Measurements from ENCODE around the gene PTGES3. TPM values are rescaled to one million over a fixed set of nuclear protein-coding genes. Genes with fewer than 3 reads are reported as not detected.
"Not testable (repeated sequence)": the region's sequence is repeated elsewhere in the genome, so short reads cannot be mapped to it uniquely, and the experiment has no call there.

Gene PTGES3
- total RNA-seq, 2 experiments from 2014 or later = 240 to 241 TPM

DNA sequence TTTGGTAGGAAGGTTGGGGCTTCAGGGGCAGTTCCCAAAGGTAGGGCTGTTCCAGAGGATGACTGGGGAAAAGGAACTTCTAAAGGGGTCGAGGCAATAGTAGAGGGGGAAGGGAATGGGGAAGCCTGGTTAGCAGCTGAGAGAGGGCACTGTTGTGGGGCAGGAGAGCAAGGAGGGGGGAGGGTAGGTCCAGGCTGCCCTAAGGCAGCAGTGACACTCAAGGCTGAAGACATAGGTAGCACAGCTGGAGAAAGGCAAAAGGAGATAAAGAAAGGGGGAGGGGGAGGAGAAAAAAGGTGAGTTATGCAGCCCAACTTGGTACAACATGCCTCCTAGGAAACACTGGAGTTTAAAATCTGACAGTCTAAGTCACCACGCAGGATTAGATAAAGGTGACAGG is 33.1 kb upstream of the PTGES3 start:
- peaks cover 72% of the 10 kb centered on the region for H3K4me1 Mint-ChIP-seq
- DNase-seq = no peak
- H3K9me3 Mint-ChIP-seq = no peaks in the 10 kb centered on the region
- CTCF ChIA-PET = interaction anchor here (1.3 to 1.5 kb wide), 2 partner anchors 10 to 35 kb away, joined by 3 read pairs; no protein-coding TSS in a partner anchor
- H3K27me3 Mint-ChIP-seq = no peaks in the 10 kb centered on the region
- peaks cover 81% of the 10 kb centered on the region for H3K36me3 Mint-ChIP-seq (ENCODE audit: low read depth)
- peak overlapping the region; percentile 65 for H3K27ac Mint-ChIP-seq
- POLR2A ChIA-PET = interaction anchor here (0.8 to 8.9 kb wide), 4 partner anchors 9 to 76 kb away, joined by 3 to 155 read pairs (median 5); partner anchors contain the start of genes ATP5F1B and PTGES3
- H3K4me3 Mint-ChIP-seq = peak overlapping the region; percentile 0

DNA sequence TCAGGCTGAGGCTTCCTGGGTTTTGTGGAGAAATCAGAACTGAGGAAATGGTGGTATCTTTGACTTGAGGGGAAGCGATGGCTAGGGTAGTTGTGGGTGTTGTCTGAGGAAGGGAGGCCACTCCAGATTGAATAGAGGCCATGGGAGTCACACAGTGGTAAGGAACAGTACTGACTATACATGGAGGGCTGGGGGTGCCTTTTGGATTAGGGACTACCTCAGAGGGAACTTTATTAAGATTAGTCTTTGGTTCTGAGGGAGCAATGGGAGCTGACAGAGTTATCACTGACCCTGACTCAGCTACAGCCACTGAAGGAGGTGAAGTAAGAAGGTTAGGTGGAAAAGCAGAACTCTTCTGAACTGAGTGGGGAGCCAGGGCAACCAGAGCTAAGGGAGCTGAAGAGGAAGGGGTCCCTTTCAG is 32.7 kb upstream of the PTGES3 start:
- ChIA-PET POLR2A (interaction anchor here (0.8 to 8.9 kb wide), 5 partner anchors 8 to 76 kb away, joined by 3 to 155 read pairs (median 4); partner anchors contain the start of genes ATP5F1B and PTGES3), CTCF (interaction anchor here (1.3 to 1.5 kb wide), 2 partner anchors 10 to 35 kb away, joined by 3 read pairs; no protein-coding TSS in a partner anchor)
- Mint-ChIP-seq H3K27me3 (no peaks in the 10 kb centered on the region), H3K27ac (peak overlapping the region; percentile 65), H3K4me3 (peak overlapping the region; percentile 8), H3K36me3 (ENCODE audit: low read depth) (peaks cover 84% of the 10 kb centered on the region), H3K4me1 (peaks cover 73% of the 10 kb centered on the region), H3K9me3 (no peaks in the 10 kb centered on the region)
- no peak for DNase-seq

DNA sequence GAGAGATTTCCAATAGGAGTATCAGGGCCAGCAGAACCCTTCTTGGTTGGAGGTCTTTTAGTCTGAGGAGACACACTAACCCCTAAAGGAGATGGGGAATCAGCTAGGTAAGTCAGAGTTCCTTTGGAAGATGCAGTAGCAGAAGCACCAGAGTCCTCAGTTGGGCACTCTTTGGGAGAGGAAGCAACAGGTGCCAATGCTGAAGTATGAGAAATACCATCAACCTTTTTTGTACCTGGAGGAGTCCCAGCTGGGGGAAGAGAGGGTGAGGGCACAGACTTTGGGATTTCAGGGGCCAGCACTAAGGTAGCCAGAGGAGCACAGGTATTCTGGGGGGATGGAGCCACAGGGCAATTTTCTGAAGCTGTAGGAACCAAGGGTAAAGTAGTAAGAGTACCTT is 31.0 kb upstream of the PTGES3 start:
- H3K27ac Mint-ChIP-seq = peak overlapping the region; percentile 65
- ChIA-PET CTCF (interaction anchor here (1.4 to 1.6 kb wide), 2 partner anchors 13 to 91 kb away, joined by 3 read pairs; no protein-coding TSS in a partner anchor), POLR2A (interaction anchor here (1.0 to 8.9 kb wide), 3 partner anchors 33 to 84 kb away, joined by 3 to 155 read pairs (median 3); partner anchors contain the start of gene PTGES3)
- DNase-seq = no peak
- H3K4me3 Mint-ChIP-seq = no peak overlapping the region
- H3K36me3 Mint-ChIP-seq (ENCODE audit: low read depth) = peaks cover 85% of the 10 kb centered on the region
- H3K4me1 Mint-ChIP-seq = peaks cover 73% of the 10 kb centered on the region
- no peaks in the 10 kb centered on the region for H3K27me3 Mint-ChIP-seq
- no peaks in the 10 kb centered on the region for H3K9me3 Mint-ChIP-seq

DNA sequence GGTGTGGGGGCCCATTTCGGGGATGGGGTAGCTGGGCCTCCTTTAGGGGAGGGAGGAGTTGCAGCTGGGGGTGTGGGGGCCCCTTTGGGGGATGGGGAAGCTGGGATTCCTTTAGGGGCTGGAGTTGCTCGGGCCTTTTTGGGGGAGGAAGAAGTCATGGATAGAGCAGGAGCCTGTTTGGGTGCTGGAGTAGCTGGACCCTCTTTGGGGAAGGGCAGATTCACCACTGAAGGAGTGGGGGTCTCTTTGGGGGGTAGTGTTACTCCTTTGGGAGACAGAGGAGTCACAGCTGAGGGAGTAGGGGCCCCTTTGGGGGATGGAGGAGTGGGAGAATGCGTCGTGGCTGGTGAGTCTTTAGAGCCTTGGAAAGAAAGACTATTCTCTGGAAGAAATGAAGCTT is 30.6 kb upstream of the PTGES3 start:
- POLR2A ChIA-PET = interaction anchor here (1.0 to 8.9 kb wide), 3 partner anchors 33 to 84 kb away, joined by 3 to 155 read pairs (median 3); partner anchors contain the start of gene PTGES3
- Mint-ChIP-seq H3K4me1 (peaks cover 70% of the 10 kb centered on the region), H3K27me3 (no peaks in the 10 kb centered on the region), H3K4me3 (no peak overlapping the region), H3K36me3 (ENCODE audit: low read depth) (peaks cover 85% of the 10 kb centered on the region), H3K9me3 (no peaks in the 10 kb centered on the region), H3K27ac (no peak overlapping the region)
- CTCF ChIA-PET = interaction anchor here (0.7 to 1.6 kb wide), 4 partner anchors 14 to 90 kb away, joined by 3 read pairs; partner anchors contain the start of gene PTGES3
- no peak for DNase-seq

DNA sequence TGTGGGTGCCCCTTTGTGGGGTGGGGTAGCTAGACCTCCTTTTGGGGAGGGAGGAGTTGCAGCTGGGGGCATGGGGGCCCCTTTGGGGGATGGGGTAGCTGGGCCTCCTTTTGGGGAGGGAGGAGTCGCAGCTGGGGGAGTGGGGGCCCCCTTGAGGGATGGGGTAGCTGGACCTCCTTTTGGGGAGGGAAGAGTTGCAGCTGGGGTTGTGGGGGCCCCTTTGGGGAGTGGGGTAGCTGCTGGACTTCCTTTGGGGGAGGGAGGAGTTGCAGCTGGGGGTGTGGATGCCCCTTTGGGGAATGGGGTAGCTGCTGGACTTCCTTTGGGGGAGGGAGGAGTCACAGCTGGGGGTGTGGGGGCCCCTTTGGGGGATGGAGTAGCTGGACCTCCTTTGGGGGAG is 30.1 kb upstream of the PTGES3 start:
- POLR2A ChIA-PET = interaction anchor here (1.0 to 8.9 kb wide), 4 partner anchors 8 to 55 kb away, joined by 3 to 155 read pairs (median 8); partner anchors contain the start of genes NACA and PTGES3
- Mint-ChIP-seq H3K4me3 (no peak overlapping the region), H3K4me1 (peaks cover 66% of the 10 kb centered on the region), H3K36me3 (ENCODE audit: low read depth) (peaks cover 85% of the 10 kb centered on the region), H3K27me3 (no peaks in the 10 kb centered on the region), H3K9me3 (no peaks in the 10 kb centered on the region), H3K27ac (no peak overlapping the region)
- DNase-seq = no peak
- CTCF ChIA-PET = interaction anchor here (0.6 to 1.6 kb wide), 8 partner anchors 9 to 893 kb away, joined by 3 to 5 read pairs (median 3); partner anchors contain the start of gene PTGES3

DNA sequence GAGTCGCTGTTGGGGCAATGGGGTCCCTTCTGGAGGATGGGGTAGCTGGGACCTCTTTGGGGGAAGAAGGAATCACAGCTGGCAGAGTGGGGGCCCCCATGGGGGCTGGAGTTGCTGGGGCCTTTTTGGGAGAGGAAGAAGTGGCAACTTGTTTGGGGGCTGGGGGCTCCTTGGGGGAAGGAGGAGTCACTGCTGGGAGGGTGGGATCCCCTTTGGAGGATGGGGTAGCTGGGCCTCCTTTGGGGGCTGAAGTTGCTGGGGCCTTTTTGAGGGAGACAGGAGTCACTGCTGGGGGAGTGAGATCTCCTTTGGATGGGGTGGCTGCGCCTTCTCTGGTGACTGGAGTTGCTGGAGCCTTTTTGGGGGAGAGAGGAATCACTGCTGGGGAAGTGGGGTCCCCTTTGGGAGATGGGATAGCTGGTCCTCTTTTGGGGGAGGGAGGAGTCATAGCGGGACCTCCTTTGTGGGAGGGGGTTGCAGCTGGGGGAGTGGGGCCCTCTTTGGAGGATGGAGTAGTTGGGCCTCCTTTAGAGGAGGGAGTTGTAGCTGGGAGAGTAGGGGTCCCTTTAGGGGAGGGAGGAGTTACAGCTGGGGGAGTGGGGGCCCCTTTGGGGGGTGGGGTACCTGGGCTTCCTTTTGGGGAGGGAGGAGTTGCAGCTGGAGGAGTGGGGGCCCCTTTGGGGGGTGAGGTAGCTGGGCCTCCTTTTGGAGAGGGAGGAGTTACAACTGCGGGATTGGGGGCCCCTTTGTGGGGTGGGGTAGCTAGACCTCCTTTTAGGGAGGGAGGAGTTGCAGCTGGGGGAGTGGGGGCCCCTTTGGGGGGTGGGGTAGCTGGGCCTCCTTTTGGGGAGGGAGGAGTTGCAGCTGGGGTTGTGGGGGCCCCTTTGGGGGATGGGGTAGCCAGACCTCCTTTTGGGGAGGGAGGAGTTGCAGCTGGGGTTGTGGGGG is 29.1 kb upstream of the PTGES3 start:
- Mint-ChIP-seq H3K27ac (no peak overlapping the region), H3K9me3 (no peaks in the 10 kb centered on the region), H3K4me1 (peaks cover 56% of the 10 kb centered on the region), H3K36me3 (ENCODE audit: low read depth) (peaks cover 86% of the 10 kb centered on the region), H3K27me3 (no peaks in the 10 kb centered on the region), H3K4me3 (no peak overlapping the region)
- no peak for DNase-seq
- POLR2A ChIA-PET = interaction anchor here (0.7 to 8.9 kb wide), 6 partner anchors 9 to 38 kb away, joined by 3 to 155 read pairs (median 4); partner anchors contain the start of genes NACA and PTGES3
- CTCF ChIA-PET = interaction anchor here (0.6 to 1.3 kb wide), 4 partner anchors 10 to 535 kb away, joined by 3 to 5 read pairs (median 3); no protein-coding TSS in a partner anchor

DNA sequence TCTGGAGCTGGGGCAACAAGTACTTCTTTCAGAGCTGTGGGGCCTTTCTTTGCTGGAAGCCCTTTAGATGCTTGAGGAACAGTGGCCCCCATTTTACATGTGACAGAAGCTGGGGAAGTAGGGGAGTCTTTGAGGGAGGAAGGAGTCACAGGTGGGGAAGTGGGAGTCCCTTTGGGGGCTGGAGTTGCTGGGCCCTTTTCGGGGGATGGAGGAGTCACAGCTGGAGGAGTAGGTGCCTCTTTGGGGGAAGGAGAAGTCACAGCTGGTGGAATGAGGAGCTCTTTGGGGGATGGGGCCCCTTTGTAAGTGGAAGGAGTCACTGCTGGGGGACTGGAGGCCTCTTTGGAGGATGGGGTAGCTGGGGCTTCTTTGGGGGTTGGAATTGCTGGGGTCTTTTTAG is 28.4 kb upstream of the PTGES3 start:
- POLR2A ChIA-PET = interaction anchor here (0.7 to 8.9 kb wide), 6 partner anchors 10 to 37 kb away, joined by 3 to 155 read pairs (median 4); partner anchors contain the start of genes NACA and PTGES3
- H3K4me1 Mint-ChIP-seq = peaks cover 49% of the 10 kb centered on the region
- no peak for DNase-seq
- peak overlapping the region; percentile 60 for H3K27ac Mint-ChIP-seq
- H3K36me3 Mint-ChIP-seq (ENCODE audit: low read depth) = peaks cover 82% of the 10 kb centered on the region
- H3K9me3 Mint-ChIP-seq = no peaks in the 10 kb centered on the region
- H3K4me3 Mint-ChIP-seq = no peak overlapping the region
- CTCF ChIA-PET = no interaction called here
- no peaks in the 10 kb centered on the region for H3K27me3 Mint-ChIP-seq

DNA sequence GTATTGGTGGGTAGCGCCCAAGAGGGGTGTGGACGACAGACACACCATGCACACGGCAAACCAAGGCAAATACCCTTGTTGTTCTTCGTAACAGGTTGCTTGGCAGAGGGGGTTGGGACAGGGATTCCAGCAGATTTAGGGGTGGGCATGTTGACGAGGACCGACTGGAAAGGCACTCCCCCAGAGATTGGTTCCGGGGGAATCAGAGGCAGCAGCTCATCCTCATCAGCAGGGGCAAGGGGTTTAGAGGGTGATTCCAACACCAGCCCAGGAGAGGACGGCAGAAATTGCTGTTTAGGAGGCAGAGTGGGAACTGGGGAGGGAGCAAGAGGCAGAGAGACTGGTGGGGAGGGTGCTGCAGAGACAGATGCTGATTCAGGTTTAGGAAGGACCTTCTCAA is 27.7 kb upstream of the PTGES3 start:
- Mint-ChIP-seq H3K4me1 (peaks cover 42% of the 10 kb centered on the region), H3K27me3 (no peaks in the 10 kb centered on the region), H3K4me3 (no peak overlapping the region), H3K27ac (no peak overlapping the region), H3K9me3 (no peaks in the 10 kb centered on the region), H3K36me3 (ENCODE audit: low read depth) (peaks cover 80% of the 10 kb centered on the region)
- POLR2A ChIA-PET = interaction anchor here (2.7 to 8.9 kb wide), 2 partner anchors 11 to 30 kb away, joined by 14 to 155 read pairs; partner anchors contain the start of genes NACA and PTGES3
- CTCF ChIA-PET = interaction anchor here (0.5 kb wide), 1 partner anchor 39 kb away, joined by 3 read pairs; no protein-coding TSS in a partner anchor
- DNase-seq = no peak

DNA sequence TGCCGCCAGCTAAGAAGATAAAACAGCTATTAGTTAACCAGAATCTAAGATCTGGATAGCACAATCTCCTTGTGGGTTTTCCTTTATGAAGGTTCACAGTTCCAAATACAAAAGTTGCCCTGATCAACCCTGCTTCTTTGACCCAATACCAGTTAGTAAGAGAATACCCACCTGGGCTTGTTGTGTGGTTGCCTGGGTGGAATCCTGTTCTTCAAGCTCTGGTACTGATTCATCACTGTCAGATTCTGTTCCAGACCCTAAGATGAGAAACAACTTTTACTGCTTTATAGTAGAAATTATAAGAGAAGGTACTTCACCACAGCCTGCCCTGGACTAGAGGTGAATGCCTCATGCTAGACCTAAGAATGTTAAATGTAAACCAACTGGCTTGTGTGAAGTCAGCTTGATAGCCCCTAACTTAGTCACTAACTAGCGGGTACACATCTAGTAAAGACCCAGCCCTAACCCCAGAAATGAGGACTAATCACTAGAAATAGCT is 26.4 kb upstream of the PTGES3 start:
- no peak overlapping the region for H3K27ac Mint-ChIP-seq
- no peak for DNase-seq
- ChIA-PET CTCF (no interaction called here), POLR2A (interaction anchor here (1.6 kb wide), 1 partner anchor 10 kb away, joined by 6 read pairs; no protein-coding TSS in a partner anchor)
- peaks cover 29% of the 10 kb centered on the region for H3K4me1 Mint-ChIP-seq
- no peak overlapping the region for H3K4me3 Mint-ChIP-seq
- H3K27me3 Mint-ChIP-seq = no peaks in the 10 kb centered on the region
- H3K36me3 Mint-ChIP-seq (ENCODE audit: low read depth) = peaks cover 67% of the 10 kb centered on the region
- no peaks in the 10 kb centered on the region for H3K9me3 Mint-ChIP-seq

DNA sequence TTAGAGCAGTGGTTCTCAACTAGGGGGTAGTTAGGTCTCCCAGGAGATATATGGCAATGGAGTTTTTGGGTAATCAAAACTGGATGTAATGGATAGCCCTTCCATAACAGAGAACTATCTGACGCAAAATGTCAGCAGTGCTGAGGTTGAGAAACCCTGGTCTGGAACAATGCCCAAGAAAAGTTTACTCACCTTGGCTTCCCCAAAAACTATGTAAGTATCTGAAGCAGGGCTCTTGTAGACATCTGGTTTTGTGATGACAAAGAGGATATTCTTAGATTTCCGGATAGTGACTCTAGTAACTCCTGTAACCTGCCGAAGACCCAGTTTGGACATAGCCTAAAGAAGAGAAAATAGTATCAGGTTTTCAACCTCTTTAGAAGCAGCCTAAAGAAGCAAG is 25.3 kb upstream of the PTGES3 start:
- Mint-ChIP-seq H3K4me1 (peaks cover 20% of the 10 kb centered on the region), H3K4me3 (no peak overlapping the region), H3K36me3 (ENCODE audit: low read depth) (peaks cover 58% of the 10 kb centered on the region), H3K27me3 (no peaks in the 10 kb centered on the region), H3K9me3 (no peaks in the 10 kb centered on the region), H3K27ac (no peak overlapping the region)
- ChIA-PET POLR2A (interaction anchor here (0.8 to 1.6 kb wide), 2 partner anchors 11 to 12 kb away, joined by 3 to 6 read pairs; partner anchors contain the start of gene NACA), CTCF (no interaction called here)
- DNase-seq = no peak

DNA sequence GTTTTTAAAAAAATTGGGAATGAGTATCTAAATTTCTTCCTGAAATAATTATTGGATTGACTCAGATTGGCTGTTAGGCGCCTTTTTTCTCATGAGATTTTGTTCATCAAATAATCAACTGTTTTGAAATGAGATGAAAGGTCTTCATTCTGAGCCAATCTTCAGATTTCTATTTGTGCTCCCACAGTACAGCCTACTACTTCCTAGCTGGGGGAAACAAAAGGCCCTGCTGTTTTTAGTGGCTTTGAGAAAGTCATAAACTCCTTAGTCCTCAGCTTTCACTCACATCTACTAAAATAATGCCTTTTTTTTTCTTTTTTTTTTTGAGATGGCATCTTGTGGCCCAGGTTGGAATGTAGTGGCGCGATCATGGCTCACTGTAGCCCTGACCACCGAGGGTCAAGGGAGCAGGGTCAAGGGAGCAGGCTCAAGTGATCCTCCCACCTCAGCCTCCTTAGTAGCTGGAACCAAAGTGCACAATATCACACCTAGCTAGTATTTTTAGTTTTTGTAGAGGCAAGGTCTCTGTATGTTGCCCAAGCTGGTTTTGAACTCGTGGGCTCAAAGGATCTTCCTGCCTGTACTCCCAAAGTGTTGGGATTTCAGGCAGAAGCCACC is 21.8 kb upstream of the PTGES3 start:
- H3K4me3 Mint-ChIP-seq = no peak overlapping the region
- H3K9me3 Mint-ChIP-seq = no peaks in the 10 kb centered on the region
- ChIA-PET CTCF (no interaction called here), POLR2A (interaction anchor here (0.9 to 2.3 kb wide), 3 partner anchors 10 to 21 kb away, joined by 3 to 8 read pairs (median 6); partner anchors contain the start of genes NACA and PTGES3)
- H3K4me1 Mint-ChIP-seq = peaks cover under 1% of the 10 kb centered on the region
- H3K36me3 Mint-ChIP-seq (ENCODE audit: low read depth) = peaks cover 36% of the 10 kb centered on the region
- no peak overlapping the region for H3K27ac Mint-ChIP-seq
- DNase-seq = no peak
- H3K27me3 Mint-ChIP-seq = no peaks in the 10 kb centered on the region

DNA sequence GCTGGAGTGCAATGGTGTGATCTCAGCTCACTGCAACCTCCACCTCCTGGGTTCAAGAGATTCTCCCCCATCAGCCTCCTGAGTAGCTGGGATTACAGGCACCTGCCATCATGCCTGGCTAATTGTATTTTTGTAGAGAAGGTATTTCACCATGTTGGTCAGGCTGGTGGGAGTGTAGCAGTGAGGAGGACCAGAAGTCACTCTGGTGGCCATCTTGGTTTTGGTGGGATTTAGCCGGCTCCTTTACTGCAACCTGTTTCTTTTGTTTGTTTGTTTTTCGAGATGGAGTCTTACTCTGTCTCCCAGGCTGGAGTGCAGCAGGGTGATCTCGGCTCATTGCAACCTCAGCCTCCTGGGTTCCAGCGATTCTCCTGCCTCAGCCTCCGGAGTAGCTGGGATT is 16.4 kb upstream of the PTGES3 start:
- H3K36me3 Mint-ChIP-seq (ENCODE audit: low read depth); H3K27me3 Mint-ChIP-seq; H3K4me1 Mint-ChIP-seq; CTCF ChIA-PET; POLR2A ChIA-PET; H3K27ac Mint-ChIP-seq; H3K4me3 Mint-ChIP-seq; DNase-seq; H3K9me3 Mint-ChIP-seq: not testable (repeated sequence)

Data from activated CD4-positive, alpha-beta memory T cell treated with anti-CD3 and anti-CD28 coated beads, Interleukin-2, amount 10 ng/mL, durations not matched to agents 7 days and 5 days (primary cell).